Lower leg skin (tissue), 3 donors: ENCODE measurements around the gene RPTOR.

Source experiments
- POLR2A ChIP-seq, 2 donors: fragments of 450-650 bp; IDR thresholded peaks; one replicate each; pipeline ENCODE4 v1.6.1; 2016 to 2017; ENCODE audit warnings: antibody characterized with exemption in 2 of 2, mild to moderate bottlenecking in 1 of 2, moderate library complexity in 1 of 2
- TF ChIP-seq, protein P1 (sequence below), 3 donors: fragments of 450-650 bp; IDR thresholded peaks; one replicate each; pipeline ENCODE4 v1.5.1; 2016; ENCODE audit warnings: antibody characterized with exemption in 3 of 3, mild to moderate bottlenecking in 3 of 3, moderate library complexity in 2 of 3

GRCh38 chr17:80941171-80941570 is 396.5 kb downstream of the RPTOR start:
- no peak for TF ChIP-seq POLR2A (IDR thresholded peaks at IDR 0.05)
- TF ChIP-seq, protein P1, sequence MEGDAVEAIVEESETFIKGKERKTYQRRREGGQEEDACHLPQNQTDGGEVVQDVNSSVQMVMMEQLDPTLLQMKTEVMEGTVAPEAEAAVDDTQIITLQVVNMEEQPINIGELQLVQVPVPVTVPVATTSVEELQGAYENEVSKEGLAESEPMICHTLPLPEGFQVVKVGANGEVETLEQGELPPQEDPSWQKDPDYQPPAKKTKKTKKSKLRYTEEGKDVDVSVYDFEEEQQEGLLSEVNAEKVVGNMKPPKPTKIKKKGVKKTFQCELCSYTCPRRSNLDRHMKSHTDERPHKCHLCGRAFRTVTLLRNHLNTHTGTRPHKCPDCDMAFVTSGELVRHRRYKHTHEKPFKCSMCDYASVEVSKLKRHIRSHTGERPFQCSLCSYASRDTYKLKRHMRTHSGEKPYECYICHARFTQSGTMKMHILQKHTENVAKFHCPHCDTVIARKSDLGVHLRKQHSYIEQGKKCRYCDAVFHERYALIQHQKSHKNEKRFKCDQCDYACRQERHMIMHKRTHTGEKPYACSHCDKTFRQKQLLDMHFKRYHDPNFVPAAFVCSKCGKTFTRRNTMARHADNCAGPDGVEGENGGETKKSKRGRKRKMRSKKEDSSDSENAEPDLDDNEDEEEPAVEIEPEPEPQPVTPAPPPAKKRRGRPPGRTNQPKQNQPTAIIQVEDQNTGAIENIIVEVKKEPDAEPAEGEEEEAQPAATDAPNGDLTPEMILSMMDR (IDR thresholded peaks at IDR 0.05) = no peak
